Ishikawa (cell line): Measurements from ENCODE around the gene MKNK1.

ENCODE experiments used
- CREB1 ChIP-seq: IDR thresholded peaks from 2 replicates; pipeline ENCODE4 v1.6.1; 2012; ENCODE audit warnings: low read depth
- EGR1 ChIP-seq: IDR thresholded peaks from 2 replicates; pipeline ENCODE4 v1.6.1; 2012
- EP300 ChIP-seq: IDR thresholded peaks from 2 replicates; pipeline ENCODE4 v1.6.1; 2012; ENCODE audit warnings: borderline replicate concordance
- FOXM1 ChIP-seq: IDR thresholded peaks from 2 replicates; pipeline ENCODE4 v1.6.1; 2012; ENCODE audit warnings: low read depth, borderline replicate concordance
- RAD21 ChIP-seq: IDR thresholded peaks from 2 replicates; pipeline ENCODE4 v1.6.1; 2012; ENCODE audit warnings: low read depth
- TCF12 ChIP-seq: IDR thresholded peaks from 2 replicates; pipeline ENCODE4 v1.6.1; 2012; ENCODE audit warnings: low read depth
- YY1 ChIP-seq: IDR thresholded peaks from 2 replicates; pipeline ENCODE4 v1.6.1; 2012; ENCODE audit warnings: low read depth
- ZBTB7A ChIP-seq: IDR thresholded peaks from 2 replicates; pipeline ENCODE4 v1.6.1; 2012; ENCODE audit warnings: low read depth
- TF ChIP-seq, protein P1 (sequence below): IDR thresholded peaks from 2 replicates; pipeline ENCODE4 v1.6.1; 2012; ENCODE audit warnings: low read depth, mild to moderate bottlenecking

DNA sequence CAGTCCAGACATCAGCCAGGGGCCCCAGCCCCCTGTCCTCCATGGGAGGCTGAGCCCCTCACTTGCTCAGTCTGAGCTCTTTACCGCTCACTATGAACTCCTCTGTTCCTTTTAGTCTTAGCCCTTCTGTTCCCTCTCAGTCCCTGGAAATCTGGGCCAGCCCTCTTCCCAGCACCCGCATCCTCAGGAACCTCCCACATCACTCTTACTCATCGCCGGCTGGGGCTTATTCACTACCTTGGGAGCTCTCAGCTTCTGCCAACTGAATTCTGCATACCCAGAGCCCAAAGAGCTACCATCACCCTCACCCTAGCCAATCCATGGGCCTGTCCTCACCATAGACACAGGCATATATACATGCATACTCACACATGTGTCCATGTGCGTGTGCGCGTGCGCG, 64.1 kb downstream of the MKNK1 start:
- TF ChIP-seq, protein P1, sequence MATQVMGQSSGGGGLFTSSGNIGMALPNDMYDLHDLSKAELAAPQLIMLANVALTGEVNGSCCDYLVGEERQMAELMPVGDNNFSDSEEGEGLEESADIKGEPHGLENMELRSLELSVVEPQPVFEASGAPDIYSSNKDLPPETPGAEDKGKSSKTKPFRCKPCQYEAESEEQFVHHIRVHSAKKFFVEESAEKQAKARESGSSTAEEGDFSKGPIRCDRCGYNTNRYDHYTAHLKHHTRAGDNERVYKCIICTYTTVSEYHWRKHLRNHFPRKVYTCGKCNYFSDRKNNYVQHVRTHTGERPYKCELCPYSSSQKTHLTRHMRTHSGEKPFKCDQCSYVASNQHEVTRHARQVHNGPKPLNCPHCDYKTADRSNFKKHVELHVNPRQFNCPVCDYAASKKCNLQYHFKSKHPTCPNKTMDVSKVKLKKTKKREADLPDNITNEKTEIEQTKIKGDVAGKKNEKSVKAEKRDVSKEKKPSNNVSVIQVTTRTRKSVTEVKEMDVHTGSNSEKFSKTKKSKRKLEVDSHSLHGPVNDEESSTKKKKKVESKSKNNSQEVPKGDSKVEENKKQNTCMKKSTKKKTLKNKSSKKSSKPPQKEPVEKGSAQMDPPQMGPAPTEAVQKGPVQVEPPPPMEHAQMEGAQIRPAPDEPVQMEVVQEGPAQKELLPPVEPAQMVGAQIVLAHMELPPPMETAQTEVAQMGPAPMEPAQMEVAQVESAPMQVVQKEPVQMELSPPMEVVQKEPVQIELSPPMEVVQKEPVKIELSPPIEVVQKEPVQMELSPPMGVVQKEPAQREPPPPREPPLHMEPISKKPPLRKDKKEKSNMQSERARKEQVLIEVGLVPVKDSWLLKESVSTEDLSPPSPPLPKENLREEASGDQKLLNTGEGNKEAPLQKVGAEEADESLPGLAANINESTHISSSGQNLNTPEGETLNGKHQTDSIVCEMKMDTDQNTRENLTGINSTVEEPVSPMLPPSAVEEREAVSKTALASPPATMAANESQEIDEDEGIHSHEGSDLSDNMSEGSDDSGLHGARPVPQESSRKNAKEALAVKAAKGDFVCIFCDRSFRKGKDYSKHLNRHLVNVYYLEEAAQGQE = no peak
- no peak for TF ChIP-seq EGR1
- TF ChIP-seq RAD21 = no peak
- TF ChIP-seq EP300 = no peak
- no peak for TF ChIP-seq YY1
- TF ChIP-seq TCF12 = no peak
- TF ChIP-seq FOXM1 = no peak
- TF ChIP-seq ZBTB7A = no peak
- no peak for TF ChIP-seq CREB1
